Neural cell (in vitro differentiated cells): ENCODE results near the gene DYRK2.

Experiments
- CTCF ChIP-seq: fragments of 450-650 bp; IDR thresholded peaks from 2 replicates; pipeline ENCODE4 v1.5.1; 2014; ENCODE audit warnings: antibody characterized with exemption, mild to moderate bottlenecking, moderate library complexity; ENCODE audit not compliant: poor library complexity, severe bottlenecking
- EZH2 ChIP-seq: fragments of 200-600, 300-800 bp; shearing (Covaris generic), sonication (generic); IDR thresholded peaks from 2 replicates; pipeline ENCODE4 v1.6.1; 2014; ENCODE audit warnings: antibody characterized with exemption, low read length, borderline replicate concordance, mild to moderate bottlenecking; ENCODE audit not compliant: insufficient read depth, poor library complexity, severe bottlenecking
- RAD21 ChIP-seq: fragments of 450-650 bp; conservative IDR thresholded peaks from 2 replicates; pipeline ENCODE4 v1.6.1; 2014; ENCODE audit warnings: antibody characterized with exemption, mild to moderate bottlenecking, moderate library complexity

- TF ChIP-seq CTCF (no peak), EZH2 (no peak), RAD21 (no peak)
Measured at GRCh38 chr12:67695974-67696373, 47.4 kb downstream of the DYRK2 start.
